Glomerular visceral epithelial cell (primary cell): ENCODE results near the gene KIFC3.
"Not testable (repeated sequence)": the region's sequence is repeated elsewhere in the genome, so short reads cannot be mapped to it uniquely, and the experiment has no call there.

Experiments used
- DNase-seq: peaks from one replicate; pipeline ENCODE4 v3.0.0-alpha.2; 2016; ENCODE audit errors: extremely low spot score

The KIFC3 gene

GRCh38 chr16:57753448-57754353 is 48.6 kb downstream of the KIFC3 start:
- DNase-seq = no peak

DNA sequence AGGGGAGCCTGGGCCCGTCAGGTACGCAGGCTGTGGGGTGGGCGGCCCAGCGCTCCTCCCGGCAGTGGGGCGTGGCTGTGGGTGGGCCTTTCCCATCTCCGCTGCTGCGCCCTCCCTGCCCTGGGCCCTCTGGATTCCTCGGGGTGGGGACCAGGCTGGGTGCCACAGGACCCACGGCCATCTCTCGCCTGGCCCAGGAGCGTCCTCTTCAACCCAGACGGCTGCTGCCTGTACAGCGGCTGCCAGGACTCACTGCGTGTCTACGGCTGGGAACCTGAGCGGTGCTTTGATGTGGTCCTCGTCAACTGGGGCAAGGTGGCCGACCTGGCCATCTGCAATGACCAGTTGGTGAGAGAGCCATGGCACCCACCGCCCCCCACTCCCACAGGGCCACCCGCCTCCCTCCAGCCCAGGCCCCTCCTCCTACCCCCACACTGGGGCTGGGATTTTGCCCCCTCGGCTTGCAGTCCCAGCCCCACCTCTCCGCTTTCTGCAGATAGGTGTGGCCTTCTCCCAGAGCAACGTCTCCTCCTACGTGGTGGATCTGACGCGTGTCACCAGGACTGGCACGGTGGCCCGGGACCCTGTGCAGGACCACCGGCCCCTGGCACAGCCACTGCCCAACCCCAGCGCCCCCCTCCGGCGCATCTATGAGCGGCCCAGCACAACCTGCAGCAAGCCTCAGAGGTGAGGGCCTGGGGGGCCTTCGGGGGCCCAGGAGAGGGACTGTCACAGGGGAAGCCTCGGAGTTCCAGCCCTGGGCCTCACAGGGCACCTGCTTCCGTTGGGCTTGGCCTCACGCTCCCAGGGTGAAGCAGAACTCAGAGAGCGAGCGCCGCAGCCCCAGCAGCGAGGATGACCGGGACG is 49.5 kb downstream of the KIFC3 start:
- no peak for DNase-seq

DNA sequence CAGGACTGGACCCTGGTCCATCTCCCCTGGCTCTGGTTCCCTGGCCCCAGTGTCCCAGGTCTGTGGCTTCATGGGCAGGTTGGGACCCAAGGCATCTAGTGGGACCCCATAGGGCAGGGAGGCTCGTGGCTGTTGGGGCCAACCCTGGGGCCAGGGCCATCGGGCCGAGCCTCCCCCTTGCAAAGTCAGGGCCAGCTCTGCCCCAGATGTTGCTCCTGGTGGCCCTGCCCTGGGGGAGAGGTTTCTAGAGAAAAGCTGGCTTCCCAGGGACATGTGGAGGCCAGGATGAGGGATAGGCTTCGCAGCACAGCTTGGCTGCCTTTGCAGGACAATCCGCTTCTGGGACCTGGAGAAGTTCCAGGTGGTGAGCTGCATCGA is 50.1 kb downstream of the KIFC3 start:
- no peak for DNase-seq

DNA sequence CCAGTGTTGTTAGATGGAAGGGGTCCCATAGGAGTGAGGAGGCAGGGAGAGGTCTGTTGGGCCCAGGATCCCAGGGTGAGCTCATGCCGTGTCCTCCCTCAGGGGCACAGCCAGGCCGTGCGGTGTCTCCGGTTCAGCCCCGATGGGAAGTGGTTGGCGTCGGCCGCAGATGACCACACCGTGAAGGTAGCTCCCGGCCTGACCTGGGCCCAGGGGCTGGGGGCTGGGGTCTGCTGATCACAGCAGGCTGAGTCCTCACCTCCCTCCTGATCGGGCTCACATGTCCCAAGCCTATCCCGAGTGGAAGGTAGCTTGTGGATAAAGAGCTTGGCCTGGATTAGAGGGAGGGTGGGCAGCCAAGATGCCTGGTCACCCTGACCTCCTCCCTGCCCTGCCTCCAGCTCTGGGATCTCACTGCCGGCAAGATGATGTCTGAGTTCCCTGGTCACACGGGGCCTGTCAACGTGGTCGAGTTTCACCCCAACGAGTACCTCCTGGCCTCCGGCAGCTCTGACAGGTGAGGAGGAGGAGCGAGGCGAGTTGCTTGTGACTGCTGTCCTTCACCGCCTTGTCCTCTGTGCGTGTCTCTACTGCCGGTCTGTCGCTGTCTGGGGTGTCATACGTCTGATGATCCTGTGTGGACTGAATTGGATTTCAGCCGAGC is 50.6 kb downstream of the KIFC3 start:
- DNase-seq = no peak

GRCh38 chr16:57750796-57751538 is 51.3 kb downstream of the KIFC3 start:
- DNase-seq = no peak

- no peak for DNase-seq
Measured at GRCh38 chr16:57749856-57750452, 52.3 kb downstream of the KIFC3 start.

- no peak for DNase-seq
Measured at GRCh38 chr16:57749101-57749692, 53.1 kb downstream of the KIFC3 start.

GRCh38 chr16:57748596-57748995 is 53.7 kb downstream of the KIFC3 start:
- DNase-seq = no peak

DNA sequence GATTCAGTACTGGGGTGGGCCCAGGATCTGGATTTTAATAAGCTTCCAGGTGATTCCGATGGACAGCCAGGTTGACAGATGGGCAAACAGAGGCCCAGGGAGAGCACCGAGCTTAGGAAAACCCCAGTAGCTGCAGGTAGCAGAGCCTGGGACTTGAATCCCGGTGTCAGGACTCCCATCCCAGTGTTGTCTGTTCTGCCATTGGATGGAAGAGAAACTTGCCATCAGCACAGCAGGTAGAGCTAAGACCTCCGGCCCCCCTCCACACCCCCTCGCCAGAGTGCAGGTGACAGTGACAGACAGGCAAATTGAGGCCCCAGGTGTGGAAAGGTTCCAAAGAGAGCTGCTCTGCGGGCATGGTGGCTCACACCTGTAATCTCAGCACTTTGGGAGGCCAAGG is 54.3 kb downstream of the KIFC3 start:
- no peak for DNase-seq

DNA sequence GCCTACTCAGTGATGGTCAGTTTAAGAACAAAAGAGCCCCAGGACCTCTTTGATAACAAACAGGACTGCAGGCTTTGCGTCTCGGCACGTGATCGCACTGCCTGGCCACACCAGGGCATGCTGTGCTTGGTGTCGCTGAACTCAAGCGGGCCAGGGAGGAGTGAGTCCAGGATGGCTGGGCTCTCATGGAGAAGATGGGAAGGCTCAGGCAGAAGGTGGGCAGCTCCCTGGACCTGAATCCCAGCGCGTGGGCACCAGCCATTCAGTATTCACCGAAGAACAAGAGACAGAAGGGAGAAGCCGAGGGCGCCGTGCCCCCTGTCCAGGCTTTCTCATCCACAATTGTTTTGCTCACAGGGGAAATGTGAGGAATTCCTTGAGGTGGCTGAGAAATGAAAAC is 54.8 kb downstream of the KIFC3 start:
- DNase-seq = no peak

DNA sequence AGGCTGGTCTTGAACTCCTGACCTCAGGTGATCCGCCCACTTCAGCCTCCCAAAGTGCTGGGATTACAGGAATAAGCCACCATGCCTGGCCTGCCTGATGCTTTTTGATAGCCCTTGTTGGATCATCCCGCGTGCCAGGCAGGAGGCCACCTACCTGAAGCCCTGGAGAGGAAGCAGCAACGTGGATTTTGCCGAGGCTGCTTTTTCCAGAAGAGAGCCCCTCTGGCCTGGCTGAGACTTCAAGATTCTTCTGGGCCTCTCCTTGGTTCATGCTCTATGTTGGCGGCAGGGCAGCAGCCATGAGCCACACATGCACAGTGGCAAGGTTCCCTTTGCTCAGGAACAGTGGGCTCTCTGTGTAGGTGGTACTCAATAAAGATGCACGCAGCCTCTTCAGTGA is 55.2 kb downstream of the KIFC3 start:
- no peak for DNase-seq

- DNase-seq = not testable (repeated sequence)
Measured at GRCh38 chr16:57746316-57746715, 56.0 kb downstream of the KIFC3 start.

- no peak for DNase-seq
Measured at GRCh38 chr16:57745768-57746167, 56.5 kb downstream of the KIFC3 start.

DNA sequence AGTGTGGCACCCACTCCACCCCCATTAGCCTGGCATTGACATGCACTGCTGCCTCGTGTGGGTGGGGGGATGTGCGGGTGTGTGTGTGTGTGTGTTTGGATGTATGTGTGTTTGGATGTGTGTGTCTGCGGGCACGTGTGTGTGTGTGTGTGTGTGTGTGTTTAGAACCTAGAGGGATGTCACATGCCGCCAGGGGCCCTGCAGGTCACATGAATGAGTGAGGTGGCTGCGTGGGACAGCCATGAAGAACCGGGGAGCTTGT is 57.7 kb downstream of the KIFC3 start:
- no peak for DNase-seq

GRCh38 chr16:57743886-57744641 is 58.2 kb downstream of the KIFC3 start:
- no peak for DNase-seq

- DNase-seq = no peak
Measured at GRCh38 chr16:57743458-57743857, 58.8 kb downstream of the KIFC3 start.

DNA sequence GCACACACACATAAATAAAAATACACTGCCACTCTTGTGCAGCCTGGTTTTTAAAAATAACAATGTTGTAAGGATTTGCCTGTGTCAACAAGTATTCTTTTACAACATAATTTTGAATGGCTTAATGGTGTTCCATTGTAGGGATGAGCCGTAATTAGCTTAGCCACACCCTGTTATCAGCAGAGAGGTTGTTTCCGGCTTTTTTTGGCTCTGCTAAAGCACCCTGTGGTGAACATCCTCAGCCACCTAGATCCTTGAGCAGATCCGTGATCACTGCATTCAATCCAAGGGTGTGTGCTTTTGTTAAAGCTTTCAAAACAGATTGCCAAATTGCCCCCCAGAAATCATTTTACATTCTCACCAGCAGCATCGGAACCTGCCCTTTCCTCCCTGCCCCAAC is 59.7 kb downstream of the KIFC3 start:
- DNase-seq = no peak

- no peak for DNase-seq
Measured at GRCh38 chr16:57741660-57742191, 60.6 kb downstream of the KIFC3 start.

DNA sequence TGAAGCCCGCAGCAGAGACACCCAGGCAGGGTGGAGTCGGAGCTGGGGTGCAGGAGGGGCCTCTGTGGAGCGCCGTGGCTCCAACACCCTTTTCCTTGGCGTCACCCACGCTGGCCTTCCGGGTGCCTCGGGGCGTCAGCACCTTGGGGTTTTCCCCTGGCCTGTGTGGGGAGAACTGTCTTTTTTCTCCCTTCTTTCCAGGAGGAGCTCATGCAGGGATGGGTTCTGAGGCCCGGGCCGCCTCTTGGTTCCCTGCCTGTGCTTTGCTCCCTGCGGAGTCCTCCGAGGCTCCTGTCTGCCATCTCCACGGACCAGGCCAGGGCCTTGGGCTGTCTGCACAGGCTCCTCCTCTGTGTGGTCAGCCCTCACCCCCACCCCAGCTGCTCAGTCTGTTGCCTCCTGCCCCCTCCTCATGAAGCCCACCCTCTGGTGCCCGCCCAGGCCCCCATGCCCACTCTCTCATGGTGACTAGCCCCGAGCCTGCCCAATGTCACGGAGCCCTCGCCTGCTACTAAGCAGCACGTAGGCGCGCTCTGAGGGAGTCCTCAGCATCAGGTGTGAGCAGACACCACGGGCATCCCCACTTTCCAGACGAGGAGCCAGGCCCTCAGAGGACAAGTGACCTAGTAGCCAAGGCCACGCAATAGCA is 61.7 kb downstream of the KIFC3 start:
- DNase-seq = no peak
